Naive B cell (primary cell): ENCODE results near the gene TTC7B. TPM values are rescaled to one million over a fixed set of nuclear protein-coding genes. Genes with fewer than 3 reads are reported as not detected.

Experiments used
- ATAC-seq, 2 donors: fragments of 150-1000 bp; cut with Tn5 transposase; 2 replicates each; pipeline ENCODE4 v1.10.0; 2021; ENCODE audit warnings: low read depth in 2 of 2, mild to moderate bottlenecking in 2 of 2, moderate library complexity in 2 of 2
- DNase-seq: peaks from one replicate; pipeline ENCODE4 v3.0.0; 2022
- H3K27ac Mint-ChIP-seq, 6 donors: one replicate each; pipeline ENCODE4 v1.8.0; 2020 to 2022; ENCODE audit warnings: mild to moderate bottlenecking in 6 of 6, mixed read lengths in 6 of 6, moderate library complexity in 5 of 6, inconsistent platforms in 2 of 6
- H3K27me3 Mint-ChIP-seq, 3 donors: one replicate each; pipeline ENCODE4 v1.8.0; 2021 to 2022; ENCODE audit warnings: mixed read lengths in 3 of 3, mild to moderate bottlenecking in 1 of 3
- H3K36me3 Mint-ChIP-seq, 2 donors: one replicate each; pipeline ENCODE4 v1.8.0; 2020 to 2022; ENCODE audit warnings: mixed read lengths in 2 of 2, inconsistent platforms in 1 of 2, mild to moderate bottlenecking in 1 of 2
- H3K4me1 Mint-ChIP-seq, 3 donors: one replicate each; pipeline ENCODE4 v1.8.0; 2020 to 2022; ENCODE audit warnings: mixed read lengths in 3 of 3, inconsistent platforms in 1 of 3, mild to moderate bottlenecking in 1 of 3, moderate library complexity in 1 of 3
- H3K4me3 Mint-ChIP-seq, 8 donors: one replicate each; pipeline ENCODE4 v1.8.0; 2020 to 2022; ENCODE audit warnings: mild to moderate bottlenecking in 8 of 8, mixed read lengths in 8 of 8, moderate library complexity in 8 of 8, inconsistent platforms in 2 of 8
- H3K9me3 Mint-ChIP-seq, 7 donors: one replicate each; pipeline ENCODE4 v1.8.0; 2020 to 2022; ENCODE audit warnings: mixed read lengths in 7 of 7, mild to moderate bottlenecking in 5 of 7, inconsistent platforms in 2 of 7, moderate library complexity in 1 of 7
- polyA plus RNA-seq, 6 donors: library from polyadenylated mRNA; unstranded; fragments of 300-500 nt; fragmentation: Illumina TruSeq; gene quantifications; one replicate each; pipeline ENCODE4 v1.2.3, GENCODE V29; 2021; ENCODE audit warnings: low read depth in 6 of 6

Gene TTC7B
- polyA plus RNA-seq, 6 donors from 2014 or later = 0.39 to 1.2 TPM; not detected in 4

DNA sequence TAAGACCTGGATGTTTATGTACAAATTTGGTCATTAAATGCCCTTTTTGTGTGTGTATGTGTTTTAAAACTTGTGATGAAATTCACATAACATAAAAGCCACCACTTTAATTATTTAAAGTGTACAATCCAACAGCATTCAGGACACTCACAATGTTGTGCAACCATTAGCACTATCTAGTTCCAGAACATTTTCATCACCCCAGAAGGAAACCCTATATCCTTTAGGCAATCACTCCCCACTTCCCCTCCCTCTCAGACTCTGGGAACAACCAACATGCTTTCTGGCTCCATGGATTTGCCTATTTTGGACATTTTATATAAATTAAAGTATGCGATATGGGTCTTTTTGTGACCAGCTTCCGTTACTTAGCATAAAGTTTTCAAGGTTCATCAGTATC, 124.6 kb downstream of the TTC7B start:
- DNase-seq (no peak), ATAC-seq (no peak)
- Mint-ChIP-seq H3K27ac (no peak overlapping the region), H3K27me3 (no peaks in the 10 kb centered on the region), H3K4me1 (peaks cover 0 to under 1% (median 0%) of the 10 kb centered on the region in 3 donors), H3K36me3 (no peaks in the 10 kb centered on the region), H3K9me3 (no peaks in the 10 kb centered on the region), H3K4me3 (no peak overlapping the region)

DNA sequence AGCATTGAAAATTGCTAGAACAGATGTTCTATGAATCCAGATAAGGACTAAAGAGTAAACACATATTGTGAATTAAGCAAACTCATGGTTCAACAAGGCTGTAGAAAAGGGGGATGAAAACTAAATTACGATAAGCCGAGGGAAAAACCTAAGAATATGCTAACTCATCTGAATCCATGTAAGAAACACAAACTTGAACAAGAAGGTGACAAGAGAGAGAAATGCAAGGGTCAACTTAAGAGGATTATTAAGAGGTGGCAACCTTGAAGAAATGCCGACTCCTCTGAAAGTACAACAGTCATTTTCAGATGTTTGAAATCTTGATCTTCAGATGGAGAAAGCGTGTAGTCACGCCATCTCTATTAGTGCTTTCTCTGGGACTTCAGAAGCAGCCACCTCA, 128.6 kb downstream of the TTC7B start:
- Mint-ChIP-seq H3K9me3 (no peaks in the 10 kb centered on the region), H3K27me3 (no peaks in the 10 kb centered on the region), H3K4me3 (no peak overlapping the region), H3K36me3 (peaks cover 0 to 7% of the 10 kb centered on the region in 2 donors), H3K4me1 (no peaks in the 10 kb centered on the region), H3K27ac (no peak overlapping the region)
- DNase-seq (no peak), ATAC-seq (no peak)

GRCh38 chr14:90682615-90683014, 133.6 kb downstream of the TTC7B start:
- Mint-ChIP-seq H3K4me3 (no peak overlapping the region), H3K27ac (peak overlapping the region in 1 of 6 donors; percentile 27), H3K36me3 (peaks cover 0 to 7% of the 10 kb centered on the region in 2 donors), H3K27me3 (no peaks in the 10 kb centered on the region), H3K9me3 (no peaks in the 10 kb centered on the region), H3K4me1 (no peaks in the 10 kb centered on the region)
- ATAC-seq = no peak
- DNase-seq = no peak

GRCh38 chr14:90681929-90682328, 134.3 kb downstream of the TTC7B start:
- Mint-ChIP-seq H3K4me1 (no peaks in the 10 kb centered on the region), H3K36me3 (peaks cover 0 to 7% of the 10 kb centered on the region in 2 donors), H3K4me3 (no peak overlapping the region), H3K27me3 (no peaks in the 10 kb centered on the region), H3K27ac (no peak overlapping the region), H3K9me3 (no peaks in the 10 kb centered on the region)
- ATAC-seq (no peak), DNase-seq (no peak)

GRCh38 chr14:90678846-90679362, 137.3 kb downstream of the TTC7B start:
- Mint-ChIP-seq H3K27ac (peak overlapping the region in 2 of 6 donors; percentile 29 to 58), H3K27me3 (no peaks in the 10 kb centered on the region), H3K9me3 (no peaks in the 10 kb centered on the region), H3K4me1 (no peaks in the 10 kb centered on the region), H3K36me3 (peaks cover 0 to under 1% of the 10 kb centered on the region in 2 donors), H3K4me3 (no peak overlapping the region)
- no peak for DNase-seq
- no peak for ATAC-seq

DNA sequence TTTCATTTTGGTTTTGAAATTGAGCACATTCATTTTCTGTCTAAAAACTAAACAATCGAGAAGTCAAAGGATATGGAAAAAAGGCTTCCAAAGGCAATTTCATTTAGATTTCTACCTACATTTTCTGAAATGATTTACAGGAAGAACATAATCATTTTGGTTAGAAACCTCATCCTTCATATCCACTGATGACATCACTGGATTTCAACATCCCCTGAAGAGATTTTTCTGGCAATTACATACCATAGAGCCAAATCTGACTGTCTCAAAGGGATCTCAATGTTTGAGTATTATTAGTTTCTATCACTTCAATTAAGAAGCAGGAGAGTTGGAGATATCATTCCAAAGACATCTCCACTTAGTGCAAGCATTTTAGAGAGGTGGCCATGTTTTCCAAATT, 137.8 kb downstream of the TTC7B start:
- Mint-ChIP-seq H3K27me3 (no peaks in the 10 kb centered on the region), H3K9me3 (no peaks in the 10 kb centered on the region), H3K4me3 (no peak overlapping the region)

DNA sequence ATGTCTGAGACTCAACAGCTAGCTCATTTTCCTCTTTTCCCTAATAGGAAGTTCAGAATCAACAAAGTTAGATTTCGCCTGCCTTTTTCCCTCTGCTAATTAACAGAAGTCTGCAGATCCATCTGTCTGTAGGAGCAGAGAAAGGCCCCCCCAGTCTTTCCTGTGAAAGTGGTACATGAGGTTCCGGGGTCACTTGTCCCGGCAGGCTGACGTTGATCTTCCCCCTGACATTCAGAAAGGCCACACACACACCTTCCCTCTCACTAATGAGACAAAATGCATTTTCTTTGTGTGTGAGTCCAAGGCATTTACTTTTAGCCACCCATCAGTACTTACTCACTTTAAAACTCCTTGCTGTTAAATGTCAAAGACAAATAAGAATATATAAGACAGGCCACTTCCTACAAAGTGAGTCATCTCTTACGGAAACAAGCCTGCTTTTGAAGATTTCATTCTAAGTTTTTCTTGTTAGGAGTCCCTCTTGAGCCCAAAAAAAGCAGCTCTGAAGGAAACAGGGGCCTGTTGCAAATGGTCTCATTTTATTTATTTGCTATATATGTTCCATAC, 138.7 kb downstream of the TTC7B start:
- no peak overlapping the region for H3K27ac Mint-ChIP-seq

More for the DNA sequence above, 137.8 kb downstream of the TTC7B start:
- ATAC-seq (no peak), DNase-seq (no peak)
- H3K4me1 Mint-ChIP-seq = no peaks in the 10 kb centered on the region
- H3K36me3 Mint-ChIP-seq = no peaks in the 10 kb centered on the region
- H3K27ac Mint-ChIP-seq = no peak overlapping the region

GRCh38 chr14:90676912-90677311, 139.3 kb downstream of the TTC7B start:
- no peak for DNase-seq
- ATAC-seq = no peak
- Mint-ChIP-seq H3K4me1 (peaks cover under 1 to 8% (median 5%) of the 10 kb centered on the region in 3 donors), H3K4me3 (no peak overlapping the region), H3K9me3 (no peaks in the 10 kb centered on the region), H3K27ac (no peak overlapping the region), H3K36me3 (no peaks in the 10 kb centered on the region), H3K27me3 (no peaks in the 10 kb centered on the region)

More for the DNA sequence above, 138.7 kb downstream of the TTC7B start:
- H3K27me3 Mint-ChIP-seq = no peaks in the 10 kb centered on the region
- DNase-seq (no peak), ATAC-seq (no peak)
- H3K9me3 Mint-ChIP-seq = no peaks in the 10 kb centered on the region
- H3K4me1 Mint-ChIP-seq = peaks cover 0 to 2% (median 0%) of the 10 kb centered on the region in 3 donors
- H3K36me3 Mint-ChIP-seq = no peaks in the 10 kb centered on the region
- no peak overlapping the region for H3K4me3 Mint-ChIP-seq

DNA sequence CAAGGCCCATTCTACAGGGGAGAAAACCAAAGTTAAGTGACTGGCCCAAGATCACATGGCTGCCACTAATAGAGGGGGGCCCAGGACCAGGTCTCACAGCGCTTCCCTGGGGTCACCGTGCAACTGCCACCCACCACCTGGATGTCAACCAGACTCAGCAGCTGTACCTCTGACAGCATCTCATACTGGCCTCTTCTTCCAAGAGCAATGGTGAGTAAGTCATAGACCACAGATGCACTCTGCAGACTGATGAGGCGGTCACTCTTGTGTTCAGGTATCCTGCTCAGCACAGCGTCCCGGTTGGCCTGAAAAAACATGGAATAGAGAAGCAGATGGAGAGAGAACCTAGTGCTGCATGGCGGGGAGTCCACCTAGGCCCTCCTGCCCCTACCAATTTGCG, 139.9 kb downstream of the TTC7B start:
- H3K27ac Mint-ChIP-seq = no peak overlapping the region
- ATAC-seq (no peak), DNase-seq (no peak)
- peaks cover 6 to 14% (median 10%) of the 10 kb centered on the region in 3 donors for H3K4me1 Mint-ChIP-seq
- no peaks in the 10 kb centered on the region for H3K27me3 Mint-ChIP-seq
- no peaks in the 10 kb centered on the region for H3K9me3 Mint-ChIP-seq
- no peak overlapping the region for H3K4me3 Mint-ChIP-seq
- H3K36me3 Mint-ChIP-seq = no peaks in the 10 kb centered on the region

GRCh38 chr14:90675399-90675798, 140.8 kb downstream of the TTC7B start:
- H3K9me3 Mint-ChIP-seq = no peaks in the 10 kb centered on the region
- peak overlapping the region in 1 of 8 donors; percentile 73 for H3K4me3 Mint-ChIP-seq
- H3K4me1 Mint-ChIP-seq = peaks cover 9 to 21% (median 20%) of the 10 kb centered on the region in 3 donors
- H3K36me3 Mint-ChIP-seq = no peaks in the 10 kb centered on the region
- H3K27ac Mint-ChIP-seq = no peak overlapping the region
- ATAC-seq = no peak
- no peak for DNase-seq
- H3K27me3 Mint-ChIP-seq = no peaks in the 10 kb centered on the region

GRCh38 chr14:90674716-90675115, 141.5 kb downstream of the TTC7B start:
- ATAC-seq (no peak), DNase-seq (no peak)
- H3K27me3 Mint-ChIP-seq = no peaks in the 10 kb centered on the region
- H3K36me3 Mint-ChIP-seq = no peaks in the 10 kb centered on the region
- peaks cover 9 to 21% (median 20%) of the 10 kb centered on the region in 3 donors for H3K4me1 Mint-ChIP-seq
- H3K4me3 Mint-ChIP-seq = no peak overlapping the region
- peaks cover 0 to 6% (median 3%) of the 10 kb centered on the region in 7 donors for H3K9me3 Mint-ChIP-seq
- H3K27ac Mint-ChIP-seq = peak overlapping the region in 2 of 6 donors; percentile 17 to 40

DNA sequence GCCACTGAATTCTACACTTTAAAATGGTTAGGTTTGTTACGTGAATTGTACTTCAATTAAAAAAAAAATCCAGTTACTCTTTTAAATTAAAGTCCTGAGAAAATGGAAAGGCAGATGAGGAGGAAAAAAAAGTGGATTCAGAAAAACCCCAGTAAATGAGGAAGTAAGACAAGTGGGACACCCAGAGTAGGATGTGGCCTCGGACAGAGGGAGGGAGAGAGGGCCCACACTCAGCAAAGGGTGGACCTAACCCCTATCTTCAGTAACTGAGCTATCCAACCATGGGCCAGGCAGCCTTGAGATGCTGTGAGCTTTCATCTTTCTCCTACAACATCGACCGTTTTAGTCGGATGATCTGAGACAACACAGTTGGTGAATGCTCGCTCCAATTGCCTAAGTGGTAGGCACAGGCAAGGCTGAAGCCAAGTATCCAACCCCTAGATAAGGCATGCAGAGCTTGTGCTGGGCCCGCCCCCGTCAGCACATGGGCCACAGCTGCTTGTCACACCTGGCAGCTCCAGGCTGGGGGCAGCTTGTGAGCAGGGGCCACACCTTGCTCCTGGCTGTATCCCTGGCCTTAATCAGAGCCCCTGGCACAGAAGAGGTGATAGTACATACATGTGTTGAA, 142.1 kb downstream of the TTC7B start:
- Mint-ChIP-seq H3K27me3 (no peaks in the 10 kb centered on the region), H3K27ac (peak overlapping the region in 2 of 6 donors; percentile 8 to 22)

GRCh38 chr14:90671382-90672234, 144.6 kb downstream of the TTC7B start:
- ATAC-seq (peak; percentile 30 to 56), DNase-seq (no peak)
- peak overlapping the region in 5 of 6 donors; percentile 6 to 85 (median 70) for H3K27ac Mint-ChIP-seq
- H3K36me3 Mint-ChIP-seq = no peaks in the 10 kb centered on the region
- no peaks in the 10 kb centered on the region for H3K27me3 Mint-ChIP-seq
- peaks cover 9 to 21% (median 20%) of the 10 kb centered on the region in 3 donors for H3K4me1 Mint-ChIP-seq
- peaks cover 0 to 13% (median 8%) of the 10 kb centered on the region in 7 donors for H3K9me3 Mint-ChIP-seq
- H3K4me3 Mint-ChIP-seq = peak overlapping the region in 5 of 8 donors; percentile 3 to 65 (median 14)

More for the DNA sequence above, 142.1 kb downstream of the TTC7B start:
- no peaks in the 10 kb centered on the region for H3K36me3 Mint-ChIP-seq
- peaks cover 0 to 9% (median 5%) of the 10 kb centered on the region in 7 donors for H3K9me3 Mint-ChIP-seq
- DNase-seq (no peak), ATAC-seq (no peak)
- H3K4me3 Mint-ChIP-seq = no peak overlapping the region
- H3K4me1 Mint-ChIP-seq = peaks cover 9 to 21% (median 20%) of the 10 kb centered on the region in 3 donors
